Fibroblast of gingiva (primary cell): Measurements from ENCODE around the gene IP6K3.

Experiments
- DNase-seq: peaks from one replicate; pipeline ENCODE4 v3.0.0-alpha.2; 2011; ENCODE audit warnings: low read depth

Gene IP6K3

GRCh38 chr6:33759887-33760629 lies 13.4 kb upstream of the IP6K3 start:
- DNase-seq = no peak

- DNase-seq = no peak
Observed at GRCh38 chr6:33758815-33759216, 12.1 kb upstream of the IP6K3 start.

- no peak for DNase-seq
Observed at GRCh38 chr6:33757906-33758305, 11.2 kb upstream of the IP6K3 start.

- DNase-seq = no peak
Observed at GRCh38 chr6:33757113-33757512, 10.4 kb upstream of the IP6K3 start.

GRCh38 chr6:33756211-33756954 lies 9.7 kb upstream of the IP6K3 start:
- no peak for DNase-seq

- no peak for DNase-seq
Observed at GRCh38 chr6:33755070-33755869, 8.6 kb upstream of the IP6K3 start.

GRCh38 chr6:33754222-33754621 lies 7.5 kb upstream of the IP6K3 start:
- DNase-seq = no peak

- no peak for DNase-seq
Observed at GRCh38 chr6:33752646-33753015, 5.9 kb upstream of the IP6K3 start.

GRCh38 chr6:33751771-33752645 lies 5.3 kb upstream of the IP6K3 start:
- no peak for DNase-seq

- DNase-seq = peak; percentile 19
Observed at GRCh38 chr6:33750244-33750991, 3.7 kb upstream of the IP6K3 start.

- DNase-seq = no peak
Observed at GRCh38 chr6:33749401-33749800, 2.7 kb upstream of the IP6K3 start.

GRCh38 chr6:33748841-33749240 lies 2.1 kb upstream of the IP6K3 start:
- no peak for DNase-seq

- no peak for DNase-seq
Observed at GRCh38 chr6:33747823-33748222, 1.1 kb upstream of the IP6K3 start.

GRCh38 chr6:33746036-33746600 lies 587 bp downstream of the IP6K3 start:
- DNase-seq = peak; percentile 67

- DNase-seq = no peak
Observed at GRCh38 chr6:33745548-33745947, 1.2 kb downstream of the IP6K3 start.

GRCh38 chr6:33744895-33745546 lies 1.7 kb downstream of the IP6K3 start:
- DNase-seq = no peak

GRCh38 chr6:33744001-33744848 lies 2.5 kb downstream of the IP6K3 start:
- peak; percentile 62 for DNase-seq

GRCh38 chr6:33742837-33743236 lies 3.9 kb downstream of the IP6K3 start:
- no peak for DNase-seq

GRCh38 chr6:33742092-33742491 lies 4.6 kb downstream of the IP6K3 start:
- no peak for DNase-seq
